ENCODE results near the gene ZNF738.
A peak's percentile ranks its signal among the peaks of the same experiment; 100 is the strongest.
"Not testable (repeated sequence)": the region's sequence is repeated elsewhere in the genome, so short reads cannot be mapped to it uniquely, and the experiment has no call there.

ZNF738 gene

GRCh38 chr19:21358768-21359451 is at the start of gene ZNF738:
Gene ZNF738 (plus strand): TSS chr19:21359000. CDS start chr19:21359141, 141 bp downstream.
- in situ Hi-C loops (cut with HindIII; ENCODE audit: low pct_ligation_motif_present, low pct_unique_long_range_greater_than_20kb, low sequenced_read_pairs) = no loop called here

GRCh38 chr19:21312807-21313206 is 46.0 kb upstream of the ZNF738 start:
- in situ Hi-C loops (cut with HindIII; ENCODE audit: low pct_ligation_motif_present, low pct_unique_long_range_greater_than_20kb, low sequenced_read_pairs); DNase-seq: not testable (repeated sequence)

More at GRCh38 chr19:21358768-21359451, at the start of gene ZNF738:
- peak; percentile 84 for DNase-seq

GRCh38 chr19:21314676-21315075 is 44.1 kb upstream of the ZNF738 start:
- no peak for DNase-seq
- in situ Hi-C loops (cut with HindIII; ENCODE audit: low pct_ligation_motif_present, low pct_unique_long_range_greater_than_20kb, low sequenced_read_pairs) = no loop called here

GRCh38 chr19:21317821-21318220 is 41.0 kb upstream of the ZNF738 start:
- in situ Hi-C loops (cut with HindIII; ENCODE audit: low pct_ligation_motif_present, low pct_unique_long_range_greater_than_20kb, low sequenced_read_pairs) = no loop called here

DNA sequence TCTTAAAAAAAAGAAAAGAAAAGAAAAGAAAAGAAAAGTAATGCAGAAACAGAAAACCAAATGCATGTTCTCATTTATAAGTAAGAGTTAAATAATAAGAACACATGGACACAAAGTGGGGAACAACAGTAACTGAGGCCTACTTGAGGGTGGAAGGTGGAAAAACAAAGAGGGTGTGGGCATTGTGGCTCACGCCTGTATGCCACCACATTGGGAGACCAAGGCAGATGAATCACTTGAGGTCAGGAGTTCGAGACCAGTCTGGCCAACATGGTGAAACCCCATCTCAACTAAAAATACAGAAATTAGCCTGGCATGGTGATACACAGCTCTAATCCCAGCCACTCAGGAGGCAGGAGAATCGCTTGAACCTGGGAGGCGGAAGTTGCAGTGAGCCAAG is 37.7 kb upstream of the ZNF738 start:
- in situ Hi-C loops (cut with HindIII; ENCODE audit: low pct_ligation_motif_present, low pct_unique_long_range_greater_than_20kb, low sequenced_read_pairs) = no loop called here
- DNase-seq = no peak

More at GRCh38 chr19:21317821-21318220, 41.0 kb upstream of the ZNF738 start:
- no peak for DNase-seq

DNA sequence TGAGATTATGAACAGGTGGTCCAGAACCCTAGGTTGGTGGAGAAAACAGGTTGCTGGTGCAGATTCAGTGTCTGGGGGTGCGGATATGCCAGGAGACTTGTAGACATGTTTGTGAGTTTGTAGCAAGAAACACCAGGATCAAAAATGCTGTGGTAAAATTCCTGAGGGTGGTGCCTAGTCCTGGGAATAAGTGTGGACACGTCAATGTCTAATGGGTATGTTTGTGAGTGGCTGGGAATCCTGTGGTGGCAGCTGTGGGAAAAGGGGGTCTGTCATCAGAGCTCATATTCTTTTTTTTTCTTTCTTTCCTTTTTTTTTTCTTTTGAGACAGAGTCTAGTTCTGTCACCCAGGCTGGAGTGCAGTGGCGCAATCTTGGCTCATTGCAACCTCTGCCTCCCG is 36.8 kb upstream of the ZNF738 start:
- in situ Hi-C loops (cut with HindIII; ENCODE audit: low pct_ligation_motif_present, low pct_unique_long_range_greater_than_20kb, low sequenced_read_pairs) = no loop called here
- no peak for DNase-seq

GRCh38 chr19:21322528-21322927 is 36.3 kb upstream of the ZNF738 start:
- no peak for DNase-seq
- in situ Hi-C loops (cut with HindIII; ENCODE audit: low pct_ligation_motif_present, low pct_unique_long_range_greater_than_20kb, low sequenced_read_pairs) = no loop called here

- no peak for DNase-seq
- in situ Hi-C loops (cut with HindIII; ENCODE audit: low pct_ligation_motif_present, low pct_unique_long_range_greater_than_20kb, low sequenced_read_pairs) = no loop called here
Observed at GRCh38 chr19:21323000-21323399, 35.8 kb upstream of the ZNF738 start.

GRCh38 chr19:21326169-21326568 is 32.6 kb upstream of the ZNF738 start:
- no peak for DNase-seq
- in situ Hi-C loops (cut with HindIII; ENCODE audit: low pct_ligation_motif_present, low pct_unique_long_range_greater_than_20kb, low sequenced_read_pairs) = no loop called here

DNA sequence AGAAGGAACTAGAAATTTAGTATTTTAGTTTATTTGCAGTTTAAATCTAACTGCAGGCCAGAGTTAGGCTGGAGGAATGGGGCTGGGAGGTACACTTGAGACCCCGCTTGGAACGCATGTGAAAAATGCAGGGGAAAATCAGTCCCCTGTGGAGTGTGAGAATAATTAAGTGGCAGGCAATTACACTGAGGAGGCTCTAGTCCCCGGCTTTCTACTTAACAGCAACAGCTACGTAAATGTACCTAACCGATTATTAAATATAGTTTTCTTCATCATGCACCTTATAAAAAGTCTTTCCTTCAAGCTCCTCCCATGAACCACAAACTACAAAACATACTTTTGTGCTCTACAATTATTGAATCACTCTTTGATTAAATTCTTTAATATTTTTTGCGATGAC is 30.4 kb upstream of the ZNF738 start:
- DNase-seq = no peak
- in situ Hi-C loops (cut with HindIII; ENCODE audit: low pct_ligation_motif_present, low pct_unique_long_range_greater_than_20kb, low sequenced_read_pairs) = no loop called here

DNA sequence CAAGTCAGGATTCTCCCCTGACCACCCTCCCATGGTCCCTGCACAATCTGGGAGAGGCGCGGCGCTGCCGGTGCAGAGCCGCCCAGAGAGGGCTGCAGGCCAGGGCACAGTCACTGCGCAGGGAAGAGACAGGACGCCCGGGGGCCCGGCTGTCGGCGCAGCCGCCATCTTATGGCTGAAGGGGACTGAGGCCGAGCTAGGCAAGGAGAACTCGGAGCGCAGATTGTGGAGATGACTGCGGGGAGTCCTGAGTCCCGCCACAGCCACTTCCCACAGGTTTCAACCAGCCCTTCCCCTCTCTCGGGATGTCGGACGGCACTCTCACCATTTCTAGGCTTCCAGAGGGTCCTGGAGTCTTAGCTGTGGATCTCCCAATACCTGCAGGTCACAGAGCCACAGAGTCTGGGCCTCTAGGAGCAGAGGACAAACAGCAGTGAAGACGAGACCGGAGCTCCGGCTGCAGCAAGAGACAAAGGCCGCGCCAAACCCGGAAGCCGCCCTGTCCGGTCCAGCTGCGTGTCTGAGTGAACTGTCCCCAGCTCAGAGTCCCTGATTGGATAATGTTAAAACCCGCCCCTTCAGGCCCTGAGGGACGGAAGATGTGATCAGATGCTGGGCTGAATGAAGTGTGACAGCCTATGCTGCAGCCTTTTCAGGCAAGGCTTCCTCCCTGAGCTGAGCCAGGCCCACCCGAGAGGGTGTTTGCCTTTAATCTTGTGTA is 29.8 kb upstream of the ZNF738 start, which contains the start of gene ZNF708:
TSS of gene ZNF708 (minus strand) at position 526 of the 721 bp plus-strand sequence. CDS start at position 328, 198 bp downstream.
- in situ Hi-C loops (cut with HindIII; ENCODE audit: low pct_ligation_motif_present, low pct_unique_long_range_greater_than_20kb, low sequenced_read_pairs) = no loop called here
- DNase-seq = peak; percentile 89

DNA sequence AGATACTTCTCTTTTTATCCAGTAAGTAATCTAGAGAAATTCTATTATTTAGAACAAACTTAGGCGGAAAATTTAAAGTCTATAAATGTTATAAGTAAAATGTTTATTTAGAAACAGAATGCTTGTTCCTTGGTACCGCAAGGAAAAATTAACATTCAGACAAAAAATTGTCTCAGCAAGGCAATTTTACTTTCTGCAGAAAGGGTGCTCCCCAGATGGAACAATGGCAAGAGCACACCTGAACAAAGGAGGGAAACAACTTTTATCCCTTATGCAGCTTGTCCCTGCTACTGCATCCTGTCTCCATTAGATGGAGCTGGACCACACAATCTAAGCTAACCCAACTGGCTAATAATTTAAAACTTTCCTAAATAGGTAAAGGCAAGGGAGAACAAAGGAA is 23.1 kb upstream of the ZNF738 start:
- in situ Hi-C loops (cut with HindIII; ENCODE audit: low pct_ligation_motif_present, low pct_unique_long_range_greater_than_20kb, low sequenced_read_pairs) = no loop called here
- DNase-seq = no peak

- DNase-seq; in situ Hi-C loops (cut with HindIII; ENCODE audit: low pct_ligation_motif_present, low pct_unique_long_range_greater_than_20kb, low sequenced_read_pairs): not testable (repeated sequence)
Observed at GRCh38 chr19:21344841-21345240, 14.0 kb upstream of the ZNF738 start.

DNA sequence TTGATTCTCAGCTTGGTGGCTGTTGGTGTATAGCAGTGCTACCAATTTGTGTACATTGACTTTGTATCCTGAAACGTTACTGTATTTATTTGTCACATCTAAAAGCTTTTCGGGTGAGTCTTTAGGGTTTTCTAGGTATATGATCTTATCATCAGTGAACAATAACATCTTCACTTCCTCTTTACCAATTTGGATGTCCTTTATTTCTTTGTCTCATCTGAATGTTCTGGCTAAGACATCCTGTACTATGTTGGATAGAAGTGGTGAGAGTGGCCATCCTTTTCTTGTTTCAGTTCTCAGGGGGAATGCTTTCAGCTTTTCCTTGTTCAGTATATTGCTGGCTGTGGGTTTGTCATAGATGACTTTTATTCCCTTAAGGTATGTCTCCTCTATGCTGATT is 6.0 kb upstream of the ZNF738 start:
- no peak for DNase-seq
- in situ Hi-C loops (cut with HindIII; ENCODE audit: low pct_ligation_motif_present, low pct_unique_long_range_greater_than_20kb, low sequenced_read_pairs) = no loop called here

DNA sequence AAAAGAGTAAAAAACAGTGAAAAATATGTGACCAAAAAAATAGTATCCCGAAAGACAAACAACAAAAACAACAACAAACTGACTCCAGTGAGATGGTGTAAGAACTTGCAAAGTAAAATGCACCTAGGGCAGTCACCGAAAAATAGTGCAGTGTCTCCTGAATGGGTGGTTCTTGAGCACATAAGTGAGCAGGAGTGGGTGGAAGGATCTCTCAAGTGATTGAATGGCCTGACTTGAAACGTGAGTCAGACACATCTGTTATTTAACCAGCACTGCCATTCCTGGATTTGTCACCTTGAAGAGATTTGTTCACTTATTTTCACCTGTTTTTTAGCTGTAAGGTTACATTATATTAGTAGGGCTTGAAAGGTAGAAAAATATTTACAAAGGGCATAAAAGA is 3.5 kb downstream of the ZNF738 start:
- in situ Hi-C loops (cut with HindIII; ENCODE audit: low pct_ligation_motif_present, low pct_unique_long_range_greater_than_20kb, low sequenced_read_pairs) = no loop called here
- no peak for DNase-seq

GRCh38 chr19:21383980-21384582 is 25.3 kb downstream of the ZNF738 start:
- in situ Hi-C loops (cut with HindIII; ENCODE audit: low pct_ligation_motif_present, low pct_unique_long_range_greater_than_20kb, low sequenced_read_pairs) = no loop called here
- DNase-seq = no peak

GRCh38 chr19:21396121-21396520 is 37.3 kb downstream of the ZNF738 start:
- in situ Hi-C loops (cut with HindIII; ENCODE audit: low pct_ligation_motif_present, low pct_unique_long_range_greater_than_20kb, low sequenced_read_pairs) = no loop called here

DNA sequence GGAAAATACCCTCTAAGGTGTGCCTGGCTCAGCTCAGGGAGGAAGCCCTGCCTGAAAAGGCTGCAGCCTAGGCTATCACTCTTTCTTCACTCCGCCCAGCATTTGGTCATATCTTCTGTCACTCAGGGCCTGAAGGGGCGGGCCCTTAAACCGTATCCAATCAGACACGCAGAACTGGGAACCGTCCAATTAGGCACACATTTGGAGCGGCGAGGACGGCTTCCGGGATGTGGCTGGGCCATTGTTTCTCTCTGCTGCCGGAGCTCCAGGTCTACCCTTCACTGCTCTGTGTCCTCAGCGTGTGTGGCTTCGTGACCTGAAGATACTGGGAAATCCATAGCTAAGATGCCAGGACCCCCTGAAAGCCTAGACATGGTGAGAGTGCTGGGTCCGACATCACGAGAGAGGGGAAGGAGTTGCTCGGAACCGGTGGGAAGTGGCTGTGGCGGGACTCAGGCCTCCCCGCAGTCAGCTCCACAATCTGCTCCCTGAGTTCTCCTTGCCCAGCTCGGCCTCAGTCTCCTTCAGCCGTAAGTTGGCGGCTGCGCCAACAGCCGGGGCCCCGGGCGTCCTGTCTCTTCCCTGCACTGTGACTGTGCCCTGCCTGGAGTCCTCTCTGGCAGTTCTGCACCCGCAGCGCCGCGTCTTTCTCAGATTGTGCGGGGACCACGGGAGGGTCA is 38.2 kb downstream of the ZNF738 start, which contains the start of gene ZNF493:
TSS of gene ZNF493 (plus strand) at position 241 of the 680 bp plus-strand sequence. CDS start at position 346, 105 bp downstream.
- peak; percentile 92 for DNase-seq
- in situ Hi-C loops (cut with HindIII; ENCODE audit: low pct_ligation_motif_present, low pct_unique_long_range_greater_than_20kb, low sequenced_read_pairs) = no loop called here

More at GRCh38 chr19:21396121-21396520, 37.3 kb downstream of the ZNF738 start:
- DNase-seq = no peak

GRCh38 chr19:21398851-21399250 is 40.1 kb downstream of the ZNF738 start:
- DNase-seq = no peak

More at GRCh38 chr19:21398851-21399250, 40.1 kb downstream of the ZNF738 start:
- in situ Hi-C loops (cut with HindIII; ENCODE audit: low pct_ligation_motif_present, low pct_unique_long_range_greater_than_20kb, low sequenced_read_pairs) = no loop called here
